NCI-H1092 treated with DMSO at 0.1 percent for 48 hours (cell line): ENCODE results near the gene ARHGAP23.

Experiments
- DNase-seq: peaks from one replicate; lab custom pipeline; 2025; lab: John Stamatoyannopoulos, UW

The ARHGAP23 gene

DNA sequence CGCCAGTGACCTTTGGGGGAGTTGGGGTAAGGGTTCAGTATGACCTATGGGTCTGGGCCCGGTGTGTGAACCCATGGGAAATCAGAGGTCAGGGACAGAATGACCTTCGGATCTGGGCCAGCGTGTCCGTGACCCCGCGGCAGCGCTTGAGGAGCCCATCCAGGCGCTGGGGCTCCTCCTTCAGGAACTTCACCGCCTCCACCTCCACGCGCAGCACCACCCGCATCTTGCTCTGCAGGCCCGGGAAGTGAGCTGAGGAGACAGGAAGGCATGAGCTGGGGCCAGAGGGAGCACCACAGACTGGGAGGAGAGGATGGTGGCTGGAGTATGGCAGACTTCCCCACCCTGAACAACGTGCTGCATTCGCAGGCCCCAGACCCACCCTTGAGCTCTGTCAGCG lies 124.1 kb downstream of the ARHGAP23 start:
- no peak for DNase-seq

DNA sequence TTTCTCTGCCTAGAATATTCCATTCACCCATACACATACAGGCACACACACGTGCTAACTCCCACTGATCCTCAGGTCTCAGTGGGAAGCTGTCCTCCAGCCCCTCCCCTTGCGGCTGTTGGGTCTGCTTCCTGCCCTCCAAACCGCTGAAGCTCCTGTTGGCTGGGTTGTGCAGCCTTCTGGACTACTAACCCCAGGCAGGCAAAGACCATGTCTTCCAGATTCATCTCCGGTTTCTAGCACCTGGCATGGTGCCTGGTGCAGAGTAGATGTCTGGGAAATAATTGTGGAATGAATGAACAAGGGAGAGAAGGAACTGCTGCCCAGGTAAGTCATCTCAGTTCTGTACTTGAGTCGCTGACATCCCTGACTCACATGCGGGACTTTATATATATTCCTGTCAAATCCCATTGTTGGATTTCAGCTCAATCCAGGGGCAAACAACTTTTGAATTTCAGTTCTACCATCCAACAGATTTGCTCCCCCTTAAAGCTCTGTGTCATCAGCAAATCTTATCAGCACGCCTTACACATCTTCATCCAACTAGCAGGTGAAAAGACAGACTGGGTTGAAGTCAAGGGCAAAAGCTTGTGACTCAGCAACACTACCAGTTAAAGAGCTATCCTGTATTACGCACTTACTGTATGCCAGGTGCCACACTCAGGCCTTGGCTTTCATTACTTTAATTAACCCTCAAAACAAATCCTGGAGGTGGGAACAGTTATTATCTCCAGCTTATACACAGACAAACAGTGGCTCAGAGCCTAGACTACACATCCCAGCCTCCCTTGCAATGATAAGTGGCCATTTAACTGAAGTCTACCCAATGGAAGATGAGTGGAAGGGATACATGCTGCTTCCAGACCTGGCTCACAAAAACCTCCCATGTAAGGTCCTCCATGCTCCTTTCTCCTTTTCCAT lies 126.4 kb downstream of the ARHGAP23 start:
- DNase-seq: peak; percentile 73

DNA sequence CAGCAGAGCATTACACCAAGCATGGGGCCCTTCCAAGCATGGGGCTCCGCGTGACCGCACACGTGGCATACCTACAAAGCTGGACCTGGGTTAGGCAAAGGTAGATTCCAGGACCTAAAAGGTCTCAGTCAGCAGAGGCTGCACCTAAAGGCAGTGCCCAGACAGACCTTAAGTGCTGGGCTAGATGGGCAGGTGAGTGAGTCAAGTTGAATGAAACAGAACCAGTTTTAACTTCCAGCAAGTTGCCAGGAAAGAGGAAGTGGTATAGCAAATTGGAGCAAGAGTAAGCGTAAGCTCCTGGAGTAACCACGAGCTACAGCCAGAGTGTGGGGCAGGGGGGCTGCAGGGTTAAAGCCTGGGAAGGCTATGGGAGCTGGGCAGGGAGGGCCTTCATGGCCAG lies 128.0 kb downstream of the ARHGAP23 start:
- no peak for DNase-seq

DNA sequence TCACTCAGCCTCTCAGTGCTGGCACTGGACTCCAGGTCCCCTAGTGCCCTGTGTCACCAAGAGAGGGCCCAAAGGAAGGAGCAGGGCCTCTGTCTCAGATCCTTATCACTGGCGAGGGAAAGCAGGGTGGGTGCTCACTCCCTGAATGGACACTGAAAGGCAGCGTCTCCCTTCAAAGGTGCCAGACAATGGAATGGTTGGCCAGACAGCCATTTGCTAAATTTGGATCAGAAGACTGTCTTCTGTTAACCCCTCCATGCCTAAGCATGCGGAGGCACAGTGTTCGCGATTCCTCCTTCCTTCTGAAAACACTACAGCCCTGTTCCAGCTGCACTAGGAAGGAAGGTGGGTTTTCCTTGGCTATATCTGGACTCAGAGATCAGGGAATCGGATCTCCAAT lies 129.1 kb downstream of the ARHGAP23 start:
- DNase-seq: no peak

DNA sequence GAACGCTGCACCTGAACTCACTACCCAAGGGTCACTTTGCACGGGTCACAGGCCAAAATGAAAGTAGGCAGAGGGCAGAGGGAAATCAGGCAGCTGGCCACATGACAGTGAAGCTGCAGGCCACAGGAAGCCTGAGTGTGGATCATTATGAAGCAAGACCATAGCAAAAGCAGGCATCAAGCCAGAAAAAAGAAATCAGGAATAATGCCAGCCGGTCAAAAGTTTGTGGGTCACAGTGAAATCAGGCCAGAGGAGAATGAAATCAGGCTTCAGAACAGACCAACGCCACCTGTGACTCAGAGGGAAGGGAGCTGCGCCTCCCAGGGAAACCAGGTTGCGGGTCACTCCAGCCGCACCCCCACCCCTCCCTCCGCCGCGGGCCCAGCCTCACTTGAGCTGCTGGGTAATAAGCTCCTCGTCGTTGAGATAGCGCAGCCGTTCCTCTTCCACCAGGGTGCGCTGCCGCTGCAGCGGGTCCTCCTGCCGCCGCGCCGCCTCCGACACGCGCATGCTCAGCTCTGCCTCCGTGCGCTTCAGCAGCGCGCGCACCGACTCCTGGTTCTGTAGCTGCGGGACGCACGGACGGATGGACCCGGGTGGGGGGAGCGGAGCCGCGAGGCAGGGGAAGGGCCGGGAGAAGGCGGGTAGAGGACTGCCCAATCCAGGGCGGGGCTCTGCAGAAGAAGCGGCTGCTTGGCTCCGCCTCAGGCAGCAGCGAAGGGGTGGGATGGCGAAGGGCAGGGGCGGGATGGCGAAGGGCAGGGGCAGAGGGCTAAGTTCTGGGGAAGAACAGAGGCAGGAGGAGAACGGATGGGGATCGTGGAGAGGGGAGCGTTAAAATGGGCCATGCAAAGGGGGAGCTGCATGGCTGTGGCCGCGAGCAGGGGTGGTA lies 129.8 kb downstream of the ARHGAP23 start:
- DNase-seq: peak; percentile 92

DNA sequence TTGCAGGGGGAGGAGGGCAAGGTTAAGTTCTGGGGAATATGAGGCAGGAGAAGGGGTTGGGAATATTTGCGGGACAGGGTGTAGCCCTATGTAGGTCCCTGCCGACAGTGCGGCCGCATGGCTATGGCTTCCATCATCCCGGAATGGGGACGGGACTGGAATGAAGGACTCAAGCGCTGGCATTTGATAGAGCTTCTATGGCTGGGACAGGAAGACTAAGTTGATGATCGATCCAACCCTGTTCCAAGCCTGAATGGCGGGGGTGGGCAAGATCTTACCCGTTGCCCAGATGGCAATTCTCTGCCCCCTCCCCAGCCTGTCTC lies 130.4 kb downstream of the ARHGAP23 start:
- no peak for DNase-seq

DNA sequence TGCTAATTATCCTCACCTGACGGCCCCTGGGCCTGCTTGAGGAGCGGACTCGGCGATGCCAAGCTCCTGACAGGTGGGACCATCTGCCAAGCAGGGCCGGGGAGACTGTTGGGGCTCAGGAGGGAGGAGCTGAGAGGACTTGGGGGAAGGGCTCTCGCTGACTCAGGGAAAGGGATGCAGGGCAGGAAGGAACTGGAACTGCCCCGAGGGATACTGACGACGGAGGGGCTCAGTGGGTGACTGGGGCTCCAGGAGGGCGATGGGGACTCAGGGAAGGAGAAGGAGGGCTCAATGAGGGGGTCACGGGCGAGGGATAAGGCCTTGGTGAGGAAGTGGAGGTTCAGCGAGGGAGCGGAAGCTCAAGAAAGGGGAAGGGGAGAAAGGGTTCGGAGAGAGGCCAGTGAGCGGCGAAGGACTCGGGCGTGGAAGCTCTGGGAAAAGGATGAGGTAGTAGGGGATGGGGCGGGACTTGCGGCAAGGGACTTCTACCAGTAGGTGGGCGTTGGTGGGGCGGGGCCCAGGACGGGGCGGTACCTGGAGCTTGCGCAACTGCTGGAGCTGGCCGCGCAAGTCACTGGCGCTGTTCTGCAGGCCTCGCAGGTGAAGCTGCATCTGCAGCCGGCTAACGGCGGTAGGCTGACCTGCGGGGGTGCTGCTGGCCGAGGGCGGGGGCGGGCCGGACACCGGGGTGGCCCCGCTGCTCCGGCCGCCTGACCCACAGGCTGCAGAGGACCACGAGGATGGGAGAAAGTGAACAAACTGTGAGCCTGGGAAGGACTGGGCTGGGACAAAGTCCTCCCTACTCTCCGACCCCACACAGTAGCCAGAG lies 131.0 kb downstream of the ARHGAP23 start:
- DNase-seq: peak; percentile 67

DNA sequence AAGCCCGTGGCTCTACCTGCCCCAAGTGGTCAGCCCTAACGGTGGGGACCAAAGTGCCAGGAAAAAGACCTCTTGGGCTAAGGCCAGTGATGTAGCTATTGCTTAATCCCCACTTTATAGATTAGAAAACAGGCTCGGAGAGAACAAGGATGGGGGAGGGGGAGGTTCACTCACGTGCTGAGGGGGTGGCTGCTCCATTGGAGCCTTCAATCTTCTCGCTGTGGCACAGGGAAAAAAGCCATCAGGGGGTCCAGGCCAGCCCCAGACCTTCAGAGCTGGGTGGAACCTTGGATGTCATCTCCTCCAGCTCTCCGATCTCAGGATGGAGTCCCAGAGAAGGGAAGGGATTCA lies 131.6 kb downstream of the ARHGAP23 start:
- no peak for DNase-seq

DNA sequence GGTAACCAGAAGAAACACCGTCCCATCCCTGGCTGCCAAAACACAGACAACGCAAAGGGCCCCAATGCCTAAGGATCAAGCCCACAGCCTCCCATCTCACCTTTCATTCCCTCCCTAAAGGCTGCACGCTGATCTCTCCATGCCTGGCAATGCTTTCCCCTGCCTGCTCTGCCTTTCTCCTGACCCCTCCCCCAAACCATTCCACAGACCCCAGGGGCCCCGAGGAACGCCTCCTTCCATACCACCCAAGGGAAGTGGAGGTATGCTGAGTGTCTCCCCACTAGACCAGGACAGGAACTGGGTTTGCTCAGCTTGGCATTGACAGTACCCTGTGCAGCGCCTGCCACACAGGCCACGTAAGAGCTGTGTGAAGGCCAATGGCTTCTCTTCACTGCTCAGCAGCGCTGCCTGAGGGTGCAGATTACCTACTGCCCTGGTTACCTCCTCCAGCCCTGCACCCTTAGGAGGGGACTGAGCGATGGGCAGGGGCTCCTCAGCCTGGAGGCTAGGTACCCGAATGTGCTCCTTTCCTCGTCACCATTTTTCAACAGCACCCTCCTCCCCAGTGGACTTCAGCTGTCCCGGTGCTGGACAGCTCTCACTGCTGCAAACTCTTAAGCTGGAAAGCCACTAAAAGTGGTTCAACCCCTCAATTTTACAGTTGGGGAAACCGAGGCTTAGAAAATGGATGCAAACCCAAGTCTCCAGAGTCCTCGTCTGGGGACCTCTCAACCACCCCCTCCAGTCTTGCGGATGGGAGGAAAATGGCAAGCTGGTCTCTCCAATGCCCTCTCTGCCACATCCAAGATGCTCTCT lies 132.4 kb downstream of the ARHGAP23 start:
- DNase-seq: no peak

DNA sequence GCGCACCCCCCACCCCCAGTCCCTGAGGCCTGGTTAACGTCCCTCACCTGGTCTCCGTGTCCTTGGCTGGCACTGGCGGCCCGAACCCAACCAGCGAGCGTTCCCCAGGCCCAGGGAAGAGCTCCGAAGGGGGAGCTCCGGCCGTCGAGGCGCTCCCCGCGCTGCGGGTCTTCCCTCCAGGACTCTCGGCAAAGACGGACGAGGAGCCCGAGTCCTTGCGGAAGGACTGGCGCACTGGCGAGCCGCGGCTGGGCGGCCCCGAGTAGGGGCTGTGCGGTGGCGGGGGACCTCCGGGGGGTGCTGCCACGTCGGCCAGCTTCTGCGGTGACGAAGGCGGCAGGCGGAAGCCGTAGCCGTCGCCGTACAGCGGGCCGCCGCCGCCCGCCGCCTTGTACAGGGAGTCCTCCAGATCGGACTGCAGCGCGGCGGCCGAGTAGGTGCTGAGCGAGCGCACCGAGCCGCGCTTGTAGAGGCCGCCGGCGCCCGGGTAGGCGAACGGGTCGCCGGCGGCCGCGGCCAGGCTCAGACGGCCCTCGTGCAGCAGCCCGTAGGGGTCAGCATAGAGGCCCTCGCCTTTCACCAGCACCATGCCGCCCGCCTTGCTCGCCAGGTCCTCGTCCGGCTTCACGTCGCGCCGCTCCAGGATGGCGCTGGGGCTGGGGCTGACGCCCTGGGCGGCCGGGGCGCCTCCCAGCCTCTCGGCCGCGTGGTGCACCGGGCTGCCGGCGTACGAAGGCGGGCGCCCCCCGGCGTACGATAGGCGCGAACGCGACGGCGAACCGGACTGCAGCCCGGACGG lies 133.4 kb downstream of the ARHGAP23 start:
- no peak for DNase-seq
